ENCODE data around the gene TSPAN9.

- TF ChIP-seq ZBTB33 (IDR thresholded peaks at IDR 0.05), result no peak
- TF ChIP-seq SP1 (IDR thresholded peaks at IDR 0.05), result no peak
- TF ChIP-seq RAD21 (IDR thresholded peaks at IDR 0.05), result no peak
- TF ChIP-seq CTCF (IDR thresholded peaks at IDR 0.05; ENCODE audit: low read depth, low read length, missing input control), result no peak
- TF ChIP-seq FOXA1 (IDR thresholded peaks at IDR 0.05), result no peak
- TF ChIP-seq MAX (IDR thresholded peaks at IDR 0.05), result no peak
Measured at GRCh38 chr12:3244219-3244750, 167.1 kb downstream of the TSPAN9 start.

All from liver (tissue), 3 donors.